GM19324 (cell line): Measurements from ENCODE around the gene CHRM2.

Experiments used
- ATAC-seq: cut with Tn5 transposase; IDR thresholded peaks from one replicate; pipeline ENCODE4 v1.9.1; 2021; ENCODE audit warnings: mild to moderate bottlenecking, moderate library complexity; ENCODE audit not compliant: unreplicated experiment, low FRiP score

CHRM2 gene

GRCh38 chr7:136956232-136956631, 87.8 kb downstream of the CHRM2 start:
- ATAC-seq: no peak

GRCh38 chr7:136956671-136957070, 88.2 kb downstream of the CHRM2 start:
- no peak for ATAC-seq

- no peak for ATAC-seq
Measured at GRCh38 chr7:136957391-136957790, 88.9 kb downstream of the CHRM2 start.

- no peak for ATAC-seq
Measured at GRCh38 chr7:136958016-136958415, 89.6 kb downstream of the CHRM2 start.

GRCh38 chr7:136964347-136964746, 95.9 kb downstream of the CHRM2 start:
- ATAC-seq: no peak

- ATAC-seq: no peak
Measured at GRCh38 chr7:136966825-136967224, 98.4 kb downstream of the CHRM2 start.

GRCh38 chr7:136969761-136970160, 101.3 kb downstream of the CHRM2 start:
- ATAC-seq: no peak

- no peak for ATAC-seq
Measured at GRCh38 chr7:136971776-136972175, 103.3 kb downstream of the CHRM2 start.

- ATAC-seq: no peak
Measured at GRCh38 chr7:136976504-136977251, 108.2 kb downstream of the CHRM2 start.

- ATAC-seq: no peak
Measured at GRCh38 chr7:136993377-136993776, 124.9 kb downstream of the CHRM2 start.

GRCh38 chr7:136997735-136998134, 129.3 kb downstream of the CHRM2 start:
- no peak for ATAC-seq

GRCh38 chr7:136998495-136998894, 130.0 kb downstream of the CHRM2 start:
- ATAC-seq: no peak

GRCh38 chr7:137000621-137001020, 132.2 kb downstream of the CHRM2 start:
- no peak for ATAC-seq

- ATAC-seq: no peak
Measured at GRCh38 chr7:137001041-137001440, 132.6 kb downstream of the CHRM2 start.

GRCh38 chr7:137001478-137001877, 133.0 kb downstream of the CHRM2 start:
- no peak for ATAC-seq

GRCh38 chr7:137003086-137003485, 134.6 kb downstream of the CHRM2 start:
- no peak for ATAC-seq

GRCh38 chr7:137003566-137003965, 135.1 kb downstream of the CHRM2 start:
- ATAC-seq: no peak

- ATAC-seq: no peak
Measured at GRCh38 chr7:137005873-137006272, 137.4 kb downstream of the CHRM2 start.

GRCh38 chr7:137006293-137006692, 137.8 kb downstream of the CHRM2 start:
- ATAC-seq: no peak

GRCh38 chr7:137007001-137007694, 138.7 kb downstream of the CHRM2 start:
- ATAC-seq: no peak

GRCh38 chr7:137009404-137009803, 141.0 kb downstream of the CHRM2 start:
- no peak for ATAC-seq

- ATAC-seq: no peak
Measured at GRCh38 chr7:137015015-137015414, 146.6 kb downstream of the CHRM2 start.
